Stimulated activated CD8-positive, alpha-beta memory T cell treated with anti-CD3 and anti-CD28 coated beads, Interleukin-7, amount 100 ng/mL, for 1 hour (primary cell): ENCODE measurements around the gene ZSCAN31.
"Not testable (repeated sequence)": the region's sequence is repeated elsewhere in the genome, so short reads cannot be mapped to it uniquely, and the experiment has no call there.

Experiments
- DNase-seq, 2 donors: peaks; one replicate each; pipeline ENCODE4 v3.0.0-alpha.2; 2020; ENCODE audit warnings: low read depth in 2 of 2

The ZSCAN31 gene

GRCh38 chr6:28317866-28318265, 18.1 kb downstream of the ZSCAN31 start:
- not testable (repeated sequence) for DNase-seq

DNA sequence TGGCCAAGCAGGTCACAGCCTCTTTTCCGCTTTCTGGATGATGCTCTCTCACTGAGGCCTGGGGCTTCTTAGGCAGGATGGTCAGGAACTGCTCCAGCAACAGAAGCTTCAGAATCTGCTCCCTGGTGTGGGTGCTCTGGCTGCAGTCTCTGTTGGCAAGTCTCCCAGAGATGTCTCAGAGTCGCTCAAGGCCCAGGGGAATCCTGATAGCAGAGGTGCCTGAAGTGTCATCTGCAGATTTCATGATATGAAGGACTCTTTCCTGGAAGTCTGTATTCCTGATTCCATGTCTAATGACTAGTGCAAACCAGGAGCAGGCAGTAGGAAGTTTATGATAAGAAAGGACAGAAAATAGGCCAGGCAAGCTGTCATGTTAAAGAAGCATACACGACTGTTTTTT, 20.3 kb downstream of the ZSCAN31 start:
- DNase-seq = no peak

DNA sequence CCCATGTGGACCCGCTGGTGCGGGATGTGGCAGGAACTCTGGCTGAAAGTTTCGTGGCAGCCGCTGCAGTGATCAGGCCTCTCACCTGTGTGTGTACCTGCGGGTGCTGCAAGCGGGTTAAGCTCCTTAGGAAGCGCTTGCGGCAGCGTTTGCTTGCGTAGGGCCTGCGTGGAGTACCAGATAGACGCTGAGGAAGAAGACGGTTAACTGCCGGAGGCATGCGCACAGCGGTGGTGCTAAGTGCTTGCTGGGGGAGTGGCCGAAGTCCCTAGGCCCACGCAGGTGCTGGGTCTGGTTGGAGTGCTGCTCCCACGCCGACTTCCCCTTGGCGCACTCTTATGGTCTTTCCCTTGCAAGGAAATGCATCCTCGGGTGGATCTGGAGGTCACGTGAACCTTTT, 23.0 kb downstream of the ZSCAN31 start:
- no peak for DNase-seq

DNA sequence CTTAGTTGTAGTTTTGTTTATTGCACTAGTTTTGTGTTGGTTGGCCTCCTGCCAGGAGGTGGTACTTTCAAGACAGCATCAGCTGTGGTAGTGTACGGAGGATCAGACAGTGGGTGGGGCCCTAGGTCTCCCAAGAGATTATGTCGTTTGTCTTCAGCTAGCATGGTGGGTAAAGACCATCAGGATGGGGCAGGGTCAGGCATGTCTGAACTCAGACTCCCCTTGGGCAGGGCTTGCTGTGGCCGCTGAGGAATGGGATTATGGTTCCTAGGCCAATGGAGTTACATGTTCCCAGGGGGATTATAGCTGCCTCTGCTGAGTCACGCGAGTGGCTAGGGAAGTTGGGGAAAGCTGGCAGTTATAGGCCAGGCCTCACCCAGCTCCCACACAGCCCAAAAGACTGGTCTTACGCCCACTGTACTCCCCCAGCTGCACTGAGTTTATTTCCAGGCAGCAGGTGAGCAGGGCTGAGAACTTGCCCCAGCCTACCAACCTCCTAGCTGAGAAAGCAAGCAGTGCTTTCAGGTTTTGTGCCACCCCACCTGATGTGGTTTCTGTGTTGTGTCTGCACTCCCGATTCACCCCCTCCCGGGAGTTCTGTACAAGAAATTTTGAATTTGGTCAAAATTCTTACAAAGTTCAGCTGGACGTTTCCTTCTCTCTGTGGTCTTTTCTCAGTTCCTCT, 24.7 kb downstream of the ZSCAN31 start:
- no peak for DNase-seq

GRCh38 chr6:28306363-28306762, 29.6 kb downstream of the ZSCAN31 start:
- not testable (repeated sequence) for DNase-seq

DNA sequence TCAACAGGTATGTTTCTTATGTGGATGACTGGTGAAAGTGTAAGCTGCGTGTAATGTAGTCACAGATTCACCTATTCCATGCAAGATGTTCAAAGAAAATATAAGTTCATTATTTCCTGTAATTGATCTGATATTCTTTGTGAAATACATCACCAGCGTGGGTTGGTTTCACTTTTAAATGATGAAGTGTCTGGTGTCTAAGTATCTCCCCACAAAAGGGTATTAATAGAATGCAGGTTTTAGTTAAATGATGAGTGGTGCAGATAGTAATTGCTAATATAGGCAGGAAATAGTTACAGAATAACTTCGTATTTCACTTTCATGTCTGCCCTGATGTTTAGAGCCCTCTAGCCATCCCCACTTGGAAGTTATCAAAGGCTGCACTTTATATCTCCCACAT, 32.4 kb downstream of the ZSCAN31 start:
- DNase-seq = no peak

- no peak for DNase-seq
Observed at GRCh38 chr6:28296520-28297060, 39.4 kb downstream of the ZSCAN31 start.

DNA sequence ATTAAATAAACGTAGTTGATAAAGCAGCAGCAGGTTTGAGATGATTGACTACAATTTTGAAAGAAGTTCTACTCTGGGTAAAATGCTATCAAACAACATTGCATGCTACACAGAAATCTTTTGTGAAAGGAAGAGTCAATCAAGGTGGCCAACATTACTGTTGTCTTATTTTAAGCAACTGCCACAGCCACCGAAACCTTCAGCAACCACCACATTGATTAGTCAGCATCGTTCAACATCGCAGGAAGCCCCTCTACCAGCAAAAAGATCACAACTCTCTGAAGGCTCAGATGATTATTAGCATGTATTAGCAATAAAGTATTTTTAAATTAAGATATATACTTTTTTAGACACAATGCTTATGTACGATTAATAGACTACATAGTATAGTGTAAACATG, 40.6 kb downstream of the ZSCAN31 start:
- DNase-seq = no peak

GRCh38 chr6:28291573-28291972, 44.4 kb downstream of the ZSCAN31 start:
- DNase-seq = no peak

DNA sequence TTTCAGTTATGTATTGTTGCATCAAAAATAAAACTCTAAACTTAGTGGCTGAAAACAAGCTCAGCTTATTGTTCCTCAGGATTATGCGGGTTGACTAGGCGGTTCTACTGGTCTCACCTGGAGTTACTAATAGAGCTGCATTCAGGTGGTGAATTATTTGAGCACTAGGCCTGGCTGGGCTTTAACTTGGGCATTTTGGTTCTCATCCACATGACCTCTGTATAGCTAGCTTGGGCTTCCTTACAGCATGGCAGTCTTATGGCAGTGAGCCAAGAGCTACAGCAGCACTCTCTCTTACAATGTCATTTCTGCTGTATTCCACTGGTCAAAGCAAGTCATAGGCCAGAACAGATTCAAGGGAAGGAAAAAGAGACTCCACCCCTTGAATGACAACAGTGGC, 53.0 kb downstream of the ZSCAN31 start:
- DNase-seq = no peak

DNA sequence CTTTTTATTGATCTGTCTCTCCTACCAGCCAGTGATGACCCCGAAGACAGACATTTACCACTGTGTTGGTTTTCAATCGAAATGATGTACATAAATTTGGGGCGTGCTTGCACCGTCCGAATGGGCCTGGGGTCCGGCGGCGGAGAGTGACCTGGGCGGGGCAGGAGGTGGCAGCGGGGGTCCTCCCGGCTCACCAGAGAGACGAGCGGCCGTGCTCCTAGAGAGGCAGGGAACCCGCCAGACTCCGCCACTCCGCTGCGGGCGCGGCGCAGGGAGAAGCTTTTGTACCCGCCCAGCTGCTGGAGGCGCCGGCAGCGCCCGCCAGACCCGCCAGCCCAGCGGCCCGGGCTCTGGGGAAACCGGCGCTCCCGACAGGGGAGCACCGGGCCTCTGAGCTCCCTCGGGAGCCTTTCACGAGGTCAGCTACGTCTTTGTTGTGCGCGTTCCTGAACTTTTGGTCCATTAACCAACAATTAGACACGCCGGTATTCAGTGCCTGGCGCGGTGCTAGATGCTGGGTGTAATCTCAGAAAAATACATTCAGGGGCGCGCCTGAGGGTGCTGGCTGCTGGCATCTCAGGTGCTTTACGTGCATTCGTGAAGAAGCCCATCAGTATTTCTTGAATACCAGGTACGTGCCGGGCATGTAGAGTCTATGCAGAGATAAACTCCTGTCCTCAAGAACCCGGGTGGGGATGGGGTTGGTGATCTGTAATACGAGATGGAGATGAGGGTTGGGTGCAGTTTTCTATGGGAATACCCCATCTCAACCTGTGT, 54.5 kb downstream of the ZSCAN31 start, which contains the start of gene PGBD1:
Gene PGBD1, plus strand, starts transcription at position 285 of the 777 bp plus-strand sequence. CDS start 2,242 bp downstream, outside the sequence.
- DNase-seq = peak in 1 of 2 donors; percentile 13

DNA sequence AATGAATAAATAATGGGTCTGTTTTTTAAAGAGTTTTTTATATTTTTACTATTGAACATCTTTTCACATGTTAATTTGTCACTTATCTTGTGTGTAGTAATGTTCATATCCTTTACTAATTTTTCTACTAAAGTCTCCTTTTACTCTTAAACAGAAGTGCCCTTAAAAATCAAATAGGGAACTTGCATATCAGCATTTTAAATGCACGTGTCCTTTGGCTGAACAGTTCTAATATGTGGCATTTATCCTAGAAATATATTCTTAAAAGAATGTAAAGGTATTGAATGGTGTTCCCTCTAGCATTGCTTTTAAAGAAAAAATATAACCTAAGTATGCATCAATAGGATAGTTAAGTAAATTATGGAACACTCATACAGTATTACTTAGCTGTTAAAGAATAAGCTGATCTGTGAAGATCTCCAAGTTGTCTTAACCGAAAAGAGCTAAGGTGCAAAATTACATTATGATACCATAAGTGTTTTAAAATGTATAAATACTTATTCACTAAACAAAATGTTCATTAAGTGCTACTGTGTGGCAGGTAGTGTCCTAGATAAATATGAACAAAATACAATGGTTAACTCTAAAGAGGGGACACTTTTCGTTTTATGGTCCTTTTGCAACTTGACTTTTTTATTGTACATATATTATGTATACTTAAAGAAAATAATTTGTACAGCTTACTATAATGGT, 55.2 kb downstream of the ZSCAN31 start:
- DNase-seq = no peak

- DNase-seq = no peak
Observed at GRCh38 chr6:28277746-28278145, 58.2 kb downstream of the ZSCAN31 start.

DNA sequence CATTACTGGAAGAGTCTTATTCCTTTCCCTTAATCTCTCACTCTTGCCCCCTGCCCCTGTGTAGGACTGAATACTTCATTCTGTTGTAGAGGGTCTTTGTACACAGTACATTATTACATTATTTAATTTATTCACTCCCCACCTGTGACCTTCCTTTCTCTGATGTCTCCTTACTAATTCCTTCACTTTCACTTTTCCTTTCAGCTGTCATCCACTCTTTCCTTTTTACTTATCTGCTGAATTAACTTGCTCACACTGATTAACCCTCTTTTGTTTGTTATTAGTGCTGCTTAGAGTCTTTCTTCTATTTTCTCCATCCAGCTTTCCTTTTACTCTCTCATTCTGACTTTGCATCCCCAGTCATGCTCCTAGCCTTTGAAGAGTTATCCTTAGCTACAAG, 61.1 kb downstream of the ZSCAN31 start:
- DNase-seq = no peak
